ENCODE data around the gene RPS29.

The RPS29 gene

DNA sequence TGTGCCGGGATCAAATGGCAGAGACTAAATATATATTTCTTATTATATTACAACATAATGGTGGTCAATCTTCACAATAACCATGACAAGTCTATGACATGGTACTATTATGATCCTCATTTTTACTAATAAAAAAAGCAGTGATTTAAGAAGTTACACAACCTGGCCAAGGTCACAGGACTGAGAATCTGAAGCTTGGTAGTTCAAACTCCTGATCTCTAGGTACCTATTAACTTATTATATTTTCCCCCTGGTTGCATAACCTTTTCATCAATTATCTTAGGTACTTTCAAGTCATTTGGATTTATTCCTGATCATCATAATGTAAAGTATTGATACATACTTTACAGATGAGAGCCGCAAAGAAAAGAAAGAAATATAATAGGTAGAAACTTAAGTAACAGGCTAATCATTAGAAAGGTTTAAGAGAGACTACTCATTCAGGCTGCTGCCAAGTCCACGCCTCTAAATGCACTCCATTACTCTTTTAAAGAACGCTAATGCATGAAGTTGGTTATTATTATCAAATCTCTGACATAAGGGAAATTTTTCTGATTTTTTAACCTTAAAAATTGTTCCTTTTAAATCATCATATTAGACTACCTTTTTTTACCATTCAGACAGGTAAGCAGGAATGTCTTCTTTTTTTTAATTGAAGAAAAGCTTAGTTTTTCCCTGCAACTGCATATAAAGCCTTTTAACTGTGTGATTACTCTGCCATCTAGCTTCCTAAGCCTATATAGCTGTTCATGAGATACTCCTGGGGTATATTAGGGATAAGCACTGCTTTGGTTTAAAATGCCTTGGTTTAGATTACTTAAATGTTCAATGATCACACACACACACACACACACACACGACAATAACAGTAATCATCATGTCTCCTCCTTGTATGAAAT is 35.6 kb downstream of the RPS29 start:
- no peak for DNase-seq (ENCODE audit: low spot score)

- peak; percentile 59 for DNase-seq (ENCODE audit: low spot score)
Measured at GRCh38 chr14:49549881-49550280, 36.3 kb downstream of the RPS29 start.

DNA sequence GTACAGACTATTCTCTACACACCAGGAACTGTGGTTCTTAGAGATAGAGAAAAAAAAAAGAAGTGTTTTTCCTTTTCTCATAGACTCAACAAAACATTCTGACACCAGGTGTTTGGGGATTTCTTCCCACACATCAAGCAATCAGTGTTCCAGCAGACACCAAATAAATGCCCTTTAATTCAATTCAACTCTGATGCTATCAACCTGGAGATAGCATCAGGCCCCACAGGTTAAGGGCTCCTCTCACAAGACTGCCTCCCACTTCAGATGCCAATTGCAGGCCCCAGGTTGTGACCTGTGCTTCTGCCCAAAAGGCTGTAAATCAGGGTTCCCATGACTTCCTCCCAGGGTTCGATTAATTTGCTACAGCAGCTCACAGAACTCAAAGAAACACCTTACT is 36.7 kb downstream of the RPS29 start:
- DNase-seq (ENCODE audit: low spot score), result no peak

- DNase-seq (ENCODE audit: low spot score), result no peak
Measured at GRCh38 chr14:49546766-49547165, 39.4 kb downstream of the RPS29 start.

DNA sequence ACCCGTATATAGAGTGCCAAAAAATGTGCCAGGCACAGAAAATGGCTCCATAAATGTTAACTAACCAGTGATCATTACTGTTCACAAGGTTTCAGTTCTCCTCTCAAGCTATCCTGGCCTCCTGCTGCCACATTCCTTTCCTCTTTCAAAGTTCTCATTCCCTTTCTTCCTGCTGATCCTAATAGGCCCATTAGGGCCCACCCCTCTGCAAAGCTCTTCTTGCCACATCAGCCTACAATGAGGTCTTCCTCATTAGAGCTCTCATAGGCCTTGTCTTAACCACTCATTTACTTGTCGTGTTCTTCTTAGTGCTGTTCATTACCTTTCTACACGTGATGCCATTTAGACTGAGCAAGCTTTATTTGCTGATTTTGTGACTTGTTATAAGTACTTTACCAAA is 40.5 kb downstream of the RPS29 start:
- no peak for DNase-seq (ENCODE audit: low spot score)

- DNase-seq (ENCODE audit: low spot score), result no peak
Measured at GRCh38 chr14:49545071-49545470, 41.1 kb downstream of the RPS29 start.

GRCh38 chr14:49541049-49541448 is 45.1 kb downstream of the RPS29 start:
- no peak for DNase-seq (ENCODE audit: low spot score)

DNA sequence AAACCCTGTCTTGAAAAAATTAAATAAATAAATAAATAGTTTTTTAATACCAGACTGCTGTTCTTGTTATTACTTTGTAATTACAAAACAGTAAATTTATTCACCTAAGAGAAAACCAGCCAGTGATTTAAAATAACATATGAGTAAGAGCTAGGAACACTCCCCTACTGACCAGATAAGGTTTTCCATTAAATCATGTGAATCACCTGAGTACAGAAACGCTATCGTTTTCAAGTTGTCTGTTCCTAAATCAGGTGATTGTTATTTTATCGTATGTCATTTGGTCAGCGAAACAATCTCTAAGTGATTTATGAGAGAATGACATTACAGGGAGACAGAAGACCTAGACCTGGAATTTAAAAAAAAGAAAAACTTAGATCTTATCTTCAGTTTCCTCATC is 47.3 kb downstream of the RPS29 start:
- DNase-seq (ENCODE audit: low spot score), result no peak
